ENCODE measurements around the gene IL25. TPM values are rescaled to one million over a fixed set of nuclear protein-coding genes. Genes with fewer than 3 reads are reported as not detected.
"Not testable (repeated sequence)": the region's sequence is repeated elsewhere in the genome, so short reads cannot be mapped to it uniquely, and the experiment has no call there.

The IL25 gene
- total RNA-seq, 1 donor from 2014 or later = not detected

GRCh38 chr14:23375527-23376251 lies 3.1 kb downstream of the IL25 start:
- no peak for DNase-seq

- peak; percentile 62 for DNase-seq
These were observed 4.0 kb downstream of the IL25 start, which contains the start of gene CMTM5 for GRCh38 chr14:23376482-23377197. Gene CMTM5 (plus strand): TSS chr14:23377046. CDS start chr14:23377252, 206 bp downstream.

- DNase-seq = no peak
These were observed 4.6 kb downstream of the IL25 start for GRCh38 chr14:23377198-23377550.

GRCh38 chr14:23377573-23378563 lies 5.3 kb downstream of the IL25 start:
- DNase-seq = no peak

- no peak for DNase-seq
These were observed 6.1 kb downstream of the IL25 start for GRCh38 chr14:23378612-23379220.

- peak; percentile 66 for DNase-seq
These were observed 7.0 kb downstream of the IL25 start for GRCh38 chr14:23379366-23380196.

- no peak for DNase-seq
These were observed 7.7 kb downstream of the IL25 start for GRCh38 chr14:23380197-23380914.

GRCh38 chr14:23380976-23381375 lies 8.4 kb downstream of the IL25 start:
- no peak for DNase-seq

GRCh38 chr14:23381871-23382270 lies 9.3 kb downstream of the IL25 start:
- no peak for DNase-seq

- no peak for DNase-seq
These were observed 9.7 kb downstream of the IL25 start for GRCh38 chr14:23382276-23382675.

GRCh38 chr14:23382731-23383440 lies 10.3 kb downstream of the IL25 start:
- no peak for DNase-seq

- DNase-seq = no peak
These were observed 11.9 kb downstream of the IL25 start for GRCh38 chr14:23384364-23385080.

GRCh38 chr14:23385244-23385641 lies 12.6 kb downstream of the IL25 start:
- no peak for DNase-seq

GRCh38 chr14:23385642-23386265 lies 13.1 kb downstream of the IL25 start:
- no peak for DNase-seq

GRCh38 chr14:23386266-23386657 lies 13.7 kb downstream of the IL25 start:
- not testable (repeated sequence) for DNase-seq

GRCh38 chr14:23386999-23387398 lies 14.4 kb downstream of the IL25 start:
- DNase-seq = no peak

- no peak for DNase-seq
These were observed 15.6 kb downstream of the IL25 start for GRCh38 chr14:23387916-23388882.

Measured in tongue (tissue), 2 donors.